Measurements from ENCODE around the gene FYCO1. TPM values are rescaled to one million over a fixed set of nuclear protein-coding genes. Genes with fewer than 3 reads are reported as not detected.

Gene FYCO1
- total and polyA plus RNA-seq, 2 of the 8 experiments (the other 6 are each of a cell fraction or from before 2014, with no cell fraction given) = 4.8 to 10.8 TPM

DNA sequence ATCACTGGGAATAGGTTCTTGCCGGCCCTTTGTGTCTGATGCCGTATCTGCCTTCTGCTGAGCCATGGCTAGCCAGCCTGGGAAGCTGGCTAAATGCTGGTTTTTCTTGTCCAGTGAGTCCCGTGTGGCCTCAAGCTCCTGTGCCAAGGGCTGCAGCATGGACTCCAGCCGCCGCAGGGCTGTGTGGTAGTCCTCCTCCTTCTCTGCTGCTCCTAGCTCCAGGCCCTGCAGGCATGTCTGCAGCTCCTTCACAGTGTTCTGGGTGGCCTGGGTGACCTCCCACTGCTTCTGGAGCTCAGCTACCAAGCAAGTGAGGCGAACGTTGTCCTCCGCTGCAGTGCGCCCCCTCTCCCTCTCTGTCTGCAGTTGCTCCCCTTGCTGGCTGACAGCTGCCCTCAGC, 27.5 kb downstream of the FYCO1 start:
- Histone ChIP-seq H4K20me1 (replicated peaks in 1 of 2; ENCODE audit: control insufficient read depth in 1 of 2, insufficient read depth in 2 of 2, low read length in 2 of 2) (peaks cover 0 to 8% of the 10 kb centered on the region in 2 experiments), H3K14ac (ENCODE audit: insufficient read length) (no peak overlapping the region), H3K9ac (replicated peaks in 1 of 4; ENCODE audit: extremely low read depth in 1 of 4, low read depth in 3 of 4, low read length in 3 of 4) (no peak overlapping the region), H2AFZ (ENCODE audit: low read length) (no peak overlapping the region), H3K79me2 (ENCODE audit: control insufficient read depth in 1 of 2, insufficient read depth in 2 of 2, low read length in 2 of 2) (no peaks in the 10 kb centered on the region), H3K56ac (replicated peaks; ENCODE audit: insufficient read length, low read depth, low read length) (no peak overlapping the region), H3K27me3 (replicated peaks in 1 of 4; ENCODE audit: control insufficient read depth in 3 of 4, extremely low read depth in 1 of 4, insufficient read depth in 3 of 4, low read length in 3 of 4) (no peaks in the 10 kb centered on the region), H3K23me2 (ENCODE audit: low read depth, low read length) (no peaks in the 10 kb centered on the region), H3K27ac (ENCODE audit: low read depth, low read length) (no peak overlapping the region), H2BK5ac (ENCODE audit: low read depth, low read length) (no peak overlapping the region), H3K4ac (replicated peaks; ENCODE audit: insufficient read length, low read depth, low read length) (no peak overlapping the region), H3K4me2 (ENCODE audit: insufficient read depth in 1 of 2, low read depth in 2 of 2, low read length in 2 of 2) (no peak overlapping the region), H2BK12ac (ENCODE audit: low read depth, low read length) (no peak overlapping the region), H3K18ac (ENCODE audit: extremely low read depth, low read length) (no peak overlapping the region), H2AK5ac (ENCODE audit: low read depth, low read length) (no peak overlapping the region), H4K91ac (replicated peaks; ENCODE audit: insufficient read length, low read length) (no peak overlapping the region), H3K4me1 (replicated peaks in 1 of 4; ENCODE audit: control insufficient read depth in 3 of 4, insufficient read depth in 4 of 4, low read length in 3 of 4) (no peaks in the 10 kb centered on the region), H3K36me3 (ENCODE audit: control insufficient read depth in 2 of 4, insufficient read depth in 4 of 4, low read length in 3 of 4) (peaks cover 25 to 57% (median 46%) of the 10 kb centered on the region in 4 experiments), H3K9me3 (ENCODE audit: insufficient read depth in 2 of 2, low read depth in 1 of 2, low read length in 1 of 2) (no peaks in the 10 kb centered on the region), H2BK15ac (ENCODE audit: low read length) (no peak overlapping the region), H3K4me3 (ENCODE audit: extremely low read depth in 1 of 4, insufficient read depth in 2 of 4, low read depth in 3 of 4, low read length in 4 of 4) (no peak overlapping the region), H4K5ac (ENCODE audit: insufficient read length, low read depth, low read length) (no peak overlapping the region), H4K8ac (ENCODE audit: extremely low read depth, insufficient read depth, low read length) (no peak overlapping the region; the same call in 1 of the 2 replicates), H3K23ac (ENCODE audit: insufficient read length) (no peak overlapping the region), H3K79me1 (ENCODE audit: low read depth, low read length) (no peaks in the 10 kb centered on the region), H2BK20ac (ENCODE audit: low read length) (no peak overlapping the region), H2BK120ac (replicated peaks; ENCODE audit: low read depth, low read length) (no peak overlapping the region)
- CTCF ChIA-PET (ENCODE audit: partially characterized antibody) = interaction anchor here (0.7 to 6.7 kb wide), 9 partner anchors 9 to 461 kb away, joined by 3 to 51 read pairs (median 3); partner anchors contain the start of gene CXCR6
- POLR2A ChIA-PET (ENCODE audit: partially characterized antibody) = interaction anchor here (1.2 kb wide), 1 partner anchor 10 kb away, joined by 4 read pairs; no protein-coding TSS in a partner anchor
- DNase-seq (ENCODE audit: low read depth in 1 of 2, low spot score in 2 of 2) = no peak
- WGBS, 2 experiments (ENCODE audit: extremely low coverage in 1 of 2, insufficient coverage in 1 of 2, insufficient read length in 1 of 2, insufficient replicate concordance in 2 of 2, low coverage in 1 of 2, low lambda C conversion rate in 2 of 2, missing lambda C conversion rate in 1 of 2) = 93% methylated on average over 9 of the region's 9 CpGs; no CpG with 5 or more reads in 1 of the 2 experiments
- FAIRE-seq = no peak
- TF ChIP-seq, protein P1, sequence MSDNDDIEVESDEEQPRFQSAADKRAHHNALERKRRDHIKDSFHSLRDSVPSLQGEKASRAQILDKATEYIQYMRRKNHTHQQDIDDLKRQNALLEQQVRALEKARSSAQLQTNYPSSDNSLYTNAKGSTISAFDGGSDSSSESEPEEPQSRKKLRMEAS (IDR thresholded peaks at IDR 0.05) = no peak
- TF ChIP-seq CHD2 (IDR thresholded peaks at IDR 0.05; ENCODE audit: low read length) (no peak), POLR2A (IDR thresholded peaks at IDR 0.05; ENCODE audit: control extremely low read depth in 1 of 2, low read depth in 2 of 2, low read length in 2 of 2) (no peak), EZH2 (IDR thresholded peaks at IDR 0.05; ENCODE audit: low read depth, low read length, severe bottlenecking) (no peak), RAD21 (IDR thresholded peaks at IDR 0.05 in 1 of 2, conservative IDR thresholded peaks at IDR 0.05 in 1 of 2; ENCODE audit: low read depth in 2 of 2, low read length in 2 of 2) (no peak), POU5F1 (IDR thresholded peaks at IDR 0.05; ENCODE audit: low read depth, low read length) (no peak), EGR1 (IDR thresholded peaks at IDR 0.05; ENCODE audit: borderline replicate concordance, low read depth, low read length) (no peak), GABPA (IDR thresholded peaks at IDR 0.05; ENCODE audit: borderline replicate concordance, insufficient read depth, low read length) (no peak), RBBP5 (IDR thresholded peaks at IDR 0.05; ENCODE audit: borderline replicate concordance, low read depth, low read length) (no peak), TAF1 (IDR thresholded peaks at IDR 0.05; ENCODE audit: low read depth, low read length) (no peak), SIX5 (IDR thresholded peaks at IDR 0.05; ENCODE audit: low read depth, low read length) (no peak), FOSL1 (IDR thresholded peaks at IDR 0.05; ENCODE audit: insufficient read depth, low read depth, low read length) (no peak), SIRT6 (IDR thresholded peaks at IDR 0.05; ENCODE audit: low read length) (no peak), CBX5 (IDR thresholded peaks at IDR 0.05; ENCODE audit: low read depth, low read length) (no peak), CBX8 (IDR thresholded peaks at IDR 0.05; ENCODE audit: borderline replicate concordance, low read depth, low read length) (no peak)
